ENCODE results near the gene RCSD1.
"Not testable (repeated sequence)": the region's sequence is repeated elsewhere in the genome, so short reads cannot be mapped to it uniquely, and the experiment has no call there.

DNA sequence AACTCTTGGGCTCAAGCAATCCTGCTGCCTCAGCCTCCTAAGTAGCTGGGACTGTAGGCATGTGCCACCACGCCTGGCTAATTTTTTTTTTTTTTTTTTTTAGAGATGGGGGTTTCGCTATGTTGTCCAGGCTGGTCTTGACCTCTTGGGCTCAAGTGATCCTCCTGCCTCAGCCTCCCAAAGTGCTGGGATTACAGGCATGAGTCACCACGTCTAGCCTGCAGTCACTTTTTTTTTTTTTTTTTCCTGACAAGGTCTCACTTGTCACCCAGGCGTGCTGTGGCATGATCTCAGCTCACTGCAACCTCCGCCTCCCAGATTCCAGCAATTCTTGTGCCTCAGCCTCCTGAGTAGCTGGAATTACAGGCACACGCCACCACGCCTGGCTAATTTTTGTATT lies 111.1 kb downstream of the RCSD1 start:
- TF ChIP-seq, protein P1, sequence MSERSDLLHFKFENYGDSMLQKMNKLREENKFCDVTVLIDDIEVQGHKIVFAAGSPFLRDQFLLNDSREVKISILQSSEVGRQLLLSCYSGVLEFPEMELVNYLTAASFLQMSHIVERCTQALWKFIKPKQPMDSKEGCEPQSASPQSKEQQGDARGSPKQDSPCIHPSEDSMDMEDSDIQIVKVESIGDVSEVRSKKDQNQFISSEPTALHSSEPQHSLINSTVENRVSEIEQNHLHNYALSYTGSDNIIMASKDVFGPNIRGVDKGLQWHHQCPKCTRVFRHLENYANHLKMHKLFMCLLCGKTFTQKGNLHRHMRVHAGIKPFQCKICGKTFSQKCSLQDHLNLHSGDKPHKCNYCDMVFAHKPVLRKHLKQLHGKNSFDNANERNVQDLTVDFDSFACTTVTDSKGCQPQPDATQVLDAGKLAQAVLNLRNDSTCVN (CRISPR knock-in tag; IDR thresholded peaks at IDR 0.05; ENCODE audit: borderline replicate concordance): not testable (repeated sequence)
- TF ChIP-seq, protein P2, sequence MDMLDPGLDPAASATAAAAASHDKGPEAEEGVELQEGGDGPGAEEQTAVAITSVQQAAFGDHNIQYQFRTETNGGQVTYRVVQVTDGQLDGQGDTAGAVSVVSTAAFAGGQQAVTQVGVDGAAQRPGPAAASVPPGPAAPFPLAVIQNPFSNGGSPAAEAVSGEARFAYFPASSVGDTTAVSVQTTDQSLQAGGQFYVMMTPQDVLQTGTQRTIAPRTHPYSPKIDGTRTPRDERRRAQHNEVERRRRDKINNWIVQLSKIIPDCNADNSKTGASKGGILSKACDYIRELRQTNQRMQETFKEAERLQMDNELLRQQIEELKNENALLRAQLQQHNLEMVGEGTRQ (IDR thresholded peaks at IDR 0.05; ENCODE audit: low read depth, low read length): not testable (repeated sequence)
- TF ChIP-seq, protein P2 (CRISPR knock-in tag; IDR thresholded peaks at IDR 0.05; ENCODE audit: borderline replicate concordance): not testable (repeated sequence)
- TF ChIP-seq BCL6 (CRISPR knock-in tag; IDR thresholded peaks at IDR 0.05); CHD4 (IDR thresholded peaks at IDR 0.05; ENCODE audit: borderline replicate concordance, low read length); PCBP2 (optimal IDR thresholded peaks at IDR 0.05; ENCODE audit: low read depth, low read length, poor library complexity, severe bottlenecking); ELF1 (CRISPR knock-in tag; IDR thresholded peaks at IDR 0.05); KAT7 (CRISPR knock-in tag; IDR thresholded peaks at IDR 0.05; ENCODE audit: borderline replicate concordance); CBFB (CRISPR knock-in tag; IDR thresholded peaks at IDR 0.05): not testable (repeated sequence)
- TF ChIP-seq, protein P3, sequence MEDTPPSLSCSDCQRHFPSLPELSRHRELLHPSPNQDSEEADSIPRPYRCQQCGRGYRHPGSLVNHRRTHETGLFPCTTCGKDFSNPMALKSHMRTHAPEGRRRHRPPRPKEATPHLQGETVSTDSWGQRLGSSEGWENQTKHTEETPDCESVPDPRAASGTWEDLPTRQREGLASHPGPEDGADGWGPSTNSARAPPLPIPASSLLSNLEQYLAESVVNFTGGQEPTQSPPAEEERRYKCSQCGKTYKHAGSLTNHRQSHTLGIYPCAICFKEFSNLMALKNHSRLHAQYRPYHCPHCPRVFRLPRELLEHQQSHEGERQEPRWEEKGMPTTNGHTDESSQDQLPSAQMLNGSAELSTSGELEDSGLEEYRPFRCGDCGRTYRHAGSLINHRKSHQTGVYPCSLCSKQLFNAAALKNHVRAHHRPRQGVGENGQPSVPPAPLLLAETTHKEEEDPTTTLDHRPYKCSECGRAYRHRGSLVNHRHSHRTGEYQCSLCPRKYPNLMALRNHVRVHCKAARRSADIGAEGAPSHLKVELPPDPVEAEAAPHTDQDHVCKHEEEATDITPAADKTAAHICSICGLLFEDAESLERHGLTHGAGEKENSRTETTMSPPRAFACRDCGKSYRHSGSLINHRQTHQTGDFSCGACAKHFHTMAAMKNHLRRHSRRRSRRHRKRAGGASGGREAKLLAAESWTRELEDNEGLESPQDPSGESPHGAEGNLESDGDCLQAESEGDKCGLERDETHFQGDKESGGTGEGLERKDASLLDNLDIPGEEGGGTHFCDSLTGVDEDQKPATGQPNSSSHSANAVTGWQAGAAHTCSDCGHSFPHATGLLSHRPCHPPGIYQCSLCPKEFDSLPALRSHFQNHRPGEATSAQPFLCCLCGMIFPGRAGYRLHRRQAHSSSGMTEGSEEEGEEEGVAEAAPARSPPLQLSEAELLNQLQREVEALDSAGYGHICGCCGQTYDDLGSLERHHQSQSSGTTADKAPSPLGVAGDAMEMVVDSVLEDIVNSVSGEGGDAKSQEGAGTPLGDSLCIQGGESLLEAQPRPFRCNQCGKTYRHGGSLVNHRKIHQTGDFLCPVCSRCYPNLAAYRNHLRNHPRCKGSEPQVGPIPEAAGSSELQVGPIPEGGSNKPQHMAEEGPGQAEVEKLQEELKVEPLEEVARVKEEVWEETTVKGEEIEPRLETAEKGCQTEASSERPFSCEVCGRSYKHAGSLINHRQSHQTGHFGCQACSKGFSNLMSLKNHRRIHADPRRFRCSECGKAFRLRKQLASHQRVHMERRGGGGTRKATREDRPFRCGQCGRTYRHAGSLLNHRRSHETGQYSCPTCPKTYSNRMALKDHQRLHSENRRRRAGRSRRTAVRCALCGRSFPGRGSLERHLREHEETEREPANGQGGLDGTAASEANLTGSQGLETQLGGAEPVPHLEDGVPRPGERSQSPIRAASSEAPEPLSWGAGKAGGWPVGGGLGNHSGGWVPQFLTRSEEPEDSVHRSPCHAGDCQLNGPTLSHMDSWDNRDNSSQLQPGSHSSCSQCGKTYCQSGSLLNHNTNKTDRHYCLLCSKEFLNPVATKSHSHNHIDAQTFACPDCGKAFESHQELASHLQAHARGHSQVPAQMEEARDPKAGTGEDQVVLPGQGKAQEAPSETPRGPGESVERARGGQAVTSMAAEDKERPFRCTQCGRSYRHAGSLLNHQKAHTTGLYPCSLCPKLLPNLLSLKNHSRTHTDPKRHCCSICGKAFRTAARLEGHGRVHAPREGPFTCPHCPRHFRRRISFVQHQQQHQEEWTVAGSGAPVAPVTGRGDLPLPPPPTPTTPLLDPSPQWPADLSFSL (CRISPR knock-in tag; IDR thresholded peaks at IDR 0.05): not testable (repeated sequence)
- TF ChIP-seq, protein P4, sequence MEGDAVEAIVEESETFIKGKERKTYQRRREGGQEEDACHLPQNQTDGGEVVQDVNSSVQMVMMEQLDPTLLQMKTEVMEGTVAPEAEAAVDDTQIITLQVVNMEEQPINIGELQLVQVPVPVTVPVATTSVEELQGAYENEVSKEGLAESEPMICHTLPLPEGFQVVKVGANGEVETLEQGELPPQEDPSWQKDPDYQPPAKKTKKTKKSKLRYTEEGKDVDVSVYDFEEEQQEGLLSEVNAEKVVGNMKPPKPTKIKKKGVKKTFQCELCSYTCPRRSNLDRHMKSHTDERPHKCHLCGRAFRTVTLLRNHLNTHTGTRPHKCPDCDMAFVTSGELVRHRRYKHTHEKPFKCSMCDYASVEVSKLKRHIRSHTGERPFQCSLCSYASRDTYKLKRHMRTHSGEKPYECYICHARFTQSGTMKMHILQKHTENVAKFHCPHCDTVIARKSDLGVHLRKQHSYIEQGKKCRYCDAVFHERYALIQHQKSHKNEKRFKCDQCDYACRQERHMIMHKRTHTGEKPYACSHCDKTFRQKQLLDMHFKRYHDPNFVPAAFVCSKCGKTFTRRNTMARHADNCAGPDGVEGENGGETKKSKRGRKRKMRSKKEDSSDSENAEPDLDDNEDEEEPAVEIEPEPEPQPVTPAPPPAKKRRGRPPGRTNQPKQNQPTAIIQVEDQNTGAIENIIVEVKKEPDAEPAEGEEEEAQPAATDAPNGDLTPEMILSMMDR (CRISPR knock-in tag; IDR thresholded peaks at IDR 0.05): not testable (repeated sequence)
- TF ChIP-seq, protein P5, sequence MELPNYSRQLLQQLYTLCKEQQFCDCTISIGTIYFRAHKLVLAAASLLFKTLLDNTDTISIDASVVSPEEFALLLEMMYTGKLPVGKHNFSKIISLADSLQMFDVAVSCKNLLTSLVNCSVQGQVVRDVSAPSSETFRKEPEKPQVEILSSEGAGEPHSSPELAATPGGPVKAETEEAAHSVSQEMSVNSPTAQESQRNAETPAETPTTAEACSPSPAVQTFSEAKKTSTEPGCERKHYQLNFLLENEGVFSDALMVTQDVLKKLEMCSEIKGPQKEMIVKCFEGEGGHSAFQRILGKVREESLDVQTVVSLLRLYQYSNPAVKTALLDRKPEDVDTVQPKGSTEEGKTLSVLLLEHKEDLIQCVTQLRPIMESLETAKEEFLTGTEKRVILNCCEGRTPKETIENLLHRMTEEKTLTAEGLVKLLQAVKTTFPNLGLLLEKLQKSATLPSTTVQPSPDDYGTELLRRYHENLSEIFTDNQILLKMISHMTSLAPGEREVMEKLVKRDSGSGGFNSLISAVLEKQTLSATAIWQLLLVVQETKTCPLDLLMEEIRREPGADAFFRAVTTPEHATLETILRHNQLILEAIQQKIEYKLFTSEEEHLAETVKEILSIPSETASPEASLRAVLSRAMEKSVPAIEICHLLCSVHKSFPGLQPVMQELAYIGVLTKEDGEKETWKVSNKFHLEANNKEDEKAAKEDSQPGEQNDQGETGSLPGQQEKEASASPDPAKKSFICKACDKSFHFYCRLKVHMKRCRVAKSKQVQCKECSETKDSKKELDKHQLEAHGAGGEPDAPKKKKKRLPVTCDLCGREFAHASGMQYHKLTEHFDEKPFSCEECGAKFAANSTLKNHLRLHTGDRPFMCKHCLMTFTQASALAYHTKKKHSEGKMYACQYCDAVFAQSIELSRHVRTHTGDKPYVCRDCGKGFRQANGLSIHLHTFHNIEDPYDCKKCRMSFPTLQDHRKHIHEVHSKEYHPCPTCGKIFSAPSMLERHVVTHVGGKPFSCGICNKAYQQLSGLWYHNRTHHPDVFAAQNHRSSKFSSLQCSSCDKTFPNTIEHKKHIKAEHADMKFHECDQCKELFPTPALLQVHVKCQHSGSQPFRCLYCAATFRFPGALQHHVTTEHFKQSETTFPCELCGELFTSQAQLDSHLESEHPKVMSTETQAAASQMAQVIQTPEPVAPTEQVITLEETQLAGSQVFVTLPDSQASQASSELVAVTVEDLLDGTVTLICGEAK (IDR thresholded peaks at IDR 0.05): not testable (repeated sequence)
- TF ChIP-seq, protein P5 (CRISPR knock-in tag; IDR thresholded peaks at IDR 0.05): not testable (repeated sequence)
